ENCODE measurements around the gene BRAT1. TPM values are rescaled to one million over a fixed set of nuclear protein-coding genes. Genes with fewer than 3 reads are reported as not detected.

Gene BRAT1
- total and polyA plus RNA-seq, 8 donors = 22.5 to 41.4 (median 28.0) TPM

DNA sequence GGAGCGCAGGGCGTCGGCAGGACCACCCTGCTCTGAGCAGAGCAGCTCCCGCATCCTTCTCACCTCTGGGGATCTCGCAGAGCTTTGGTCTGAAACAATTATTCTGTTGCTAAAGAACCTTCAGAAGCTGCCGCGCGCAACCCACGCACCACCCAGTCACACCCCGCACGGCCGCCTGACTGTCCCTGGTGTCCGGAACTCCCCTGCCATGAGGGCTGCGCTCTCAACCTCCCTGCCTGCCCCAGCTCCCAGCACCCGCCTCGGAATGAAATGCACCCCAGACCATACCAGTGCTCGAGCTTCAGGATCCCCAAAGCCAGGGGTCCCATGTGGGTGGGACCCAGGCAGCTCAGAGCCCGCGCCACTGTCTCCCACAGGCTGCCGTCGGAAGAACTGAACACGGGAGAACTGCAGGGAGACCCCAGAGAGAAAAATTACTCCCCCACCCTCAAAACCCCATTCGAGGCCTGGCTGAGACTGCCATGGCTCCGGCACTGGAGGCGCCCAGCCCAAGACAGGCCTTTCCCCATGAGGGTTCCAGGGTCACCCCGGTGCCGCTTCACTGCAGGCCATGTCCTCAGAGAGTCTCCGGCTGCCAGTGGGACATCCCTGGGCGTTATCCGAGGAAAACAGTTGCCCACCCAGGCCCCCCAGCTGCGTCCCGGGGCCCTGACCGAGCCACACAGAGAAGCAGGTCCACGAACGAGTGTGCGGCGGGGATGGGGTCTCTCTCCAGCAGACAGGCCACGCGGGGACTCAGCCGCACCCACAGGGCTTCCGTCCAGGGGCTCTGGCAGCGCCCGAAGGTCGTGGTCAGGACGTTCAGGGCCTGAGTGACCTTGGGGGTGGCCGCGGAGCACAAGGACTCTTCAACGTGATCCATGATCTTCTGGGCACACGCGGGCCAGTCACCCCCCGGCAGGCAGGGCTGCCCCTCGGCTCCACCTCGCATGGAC, 12.1 kb downstream of the BRAT1 start:
- no peaks in the 10 kb centered on the region for H3K4me1 ChIP-seq
- intact Hi-C loops (cut with DNase I) = no loop called here
- TF ChIP-seq, protein P1, sequence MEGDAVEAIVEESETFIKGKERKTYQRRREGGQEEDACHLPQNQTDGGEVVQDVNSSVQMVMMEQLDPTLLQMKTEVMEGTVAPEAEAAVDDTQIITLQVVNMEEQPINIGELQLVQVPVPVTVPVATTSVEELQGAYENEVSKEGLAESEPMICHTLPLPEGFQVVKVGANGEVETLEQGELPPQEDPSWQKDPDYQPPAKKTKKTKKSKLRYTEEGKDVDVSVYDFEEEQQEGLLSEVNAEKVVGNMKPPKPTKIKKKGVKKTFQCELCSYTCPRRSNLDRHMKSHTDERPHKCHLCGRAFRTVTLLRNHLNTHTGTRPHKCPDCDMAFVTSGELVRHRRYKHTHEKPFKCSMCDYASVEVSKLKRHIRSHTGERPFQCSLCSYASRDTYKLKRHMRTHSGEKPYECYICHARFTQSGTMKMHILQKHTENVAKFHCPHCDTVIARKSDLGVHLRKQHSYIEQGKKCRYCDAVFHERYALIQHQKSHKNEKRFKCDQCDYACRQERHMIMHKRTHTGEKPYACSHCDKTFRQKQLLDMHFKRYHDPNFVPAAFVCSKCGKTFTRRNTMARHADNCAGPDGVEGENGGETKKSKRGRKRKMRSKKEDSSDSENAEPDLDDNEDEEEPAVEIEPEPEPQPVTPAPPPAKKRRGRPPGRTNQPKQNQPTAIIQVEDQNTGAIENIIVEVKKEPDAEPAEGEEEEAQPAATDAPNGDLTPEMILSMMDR (IDR thresholded peaks at IDR 0.05) = no peak
- no peak overlapping the region for H3K27ac ChIP-seq
- no peaks in the 10 kb centered on the region for H3K9me3 ChIP-seq
- H3K36me3 ChIP-seq = peaks cover 0 to 100% of the 10 kb centered on the region in 2 donors
- no peak overlapping the region for H3K4me3 ChIP-seq
- no peak for ATAC-seq
- no peaks in the 10 kb centered on the region for H3K27me3 ChIP-seq
- peak in 2 of 4 donors; percentile 29 to 78 for DNase-seq

DNA sequence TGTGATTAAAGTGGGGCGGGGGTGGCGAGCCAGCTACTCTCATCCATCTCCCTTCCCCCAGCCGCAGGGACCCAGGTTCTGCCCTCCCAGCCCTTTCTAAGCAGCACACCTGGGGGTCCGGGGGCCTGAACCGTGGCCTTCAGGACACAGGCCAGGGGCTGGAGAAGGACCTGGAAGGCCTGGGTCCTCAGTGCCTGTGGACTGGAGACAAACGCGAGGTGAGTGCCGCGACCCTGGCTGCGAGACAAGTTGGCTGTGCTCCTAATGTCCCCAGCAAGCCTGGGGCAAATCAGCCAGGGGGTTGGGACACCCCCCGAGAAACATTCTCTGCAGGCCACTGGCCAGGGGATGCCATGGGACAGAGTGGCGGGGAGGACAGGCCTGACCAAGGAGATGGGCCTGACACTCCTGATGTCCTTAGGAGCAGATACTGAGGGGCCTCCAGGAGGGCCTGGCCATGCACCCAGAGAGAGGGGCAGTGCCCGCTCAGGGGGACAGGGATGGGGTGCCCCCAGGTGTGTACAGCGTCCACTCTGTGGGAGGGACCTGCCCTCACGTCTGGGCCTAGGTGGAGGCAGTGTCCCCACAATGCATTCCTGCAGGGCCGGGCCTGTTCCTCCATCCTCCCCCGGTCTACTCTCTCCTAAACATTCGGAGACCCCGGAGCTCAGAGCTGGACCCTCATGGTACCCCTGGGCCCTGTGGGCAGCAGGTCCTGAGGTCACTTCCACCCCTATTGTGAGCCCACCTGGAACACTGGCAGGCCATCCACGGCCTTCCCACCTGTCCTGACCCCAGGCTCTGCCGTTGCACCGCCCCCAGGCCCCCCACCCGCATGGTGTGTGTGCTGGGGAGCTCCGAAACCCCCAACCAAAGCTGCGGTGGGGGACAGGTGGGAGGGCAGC, 13.1 kb downstream of the BRAT1 start:
- Histone ChIP-seq H3K4me3 (no peak overlapping the region), H3K9me3 (no peaks in the 10 kb centered on the region), H3K36me3 (peaks cover 0 to 97% of the 10 kb centered on the region in 2 donors), H3K4me1 (no peaks in the 10 kb centered on the region), H3K27me3 (no peaks in the 10 kb centered on the region), H3K27ac (no peak overlapping the region)
- intact Hi-C loops (cut with DNase I) = no loop called here
- TF ChIP-seq, protein P1 (IDR thresholded peaks at IDR 0.05) = no peak
- no peak for ATAC-seq
- peak in 2 of 4 donors; percentile 25 to 65 for DNase-seq

DNA sequence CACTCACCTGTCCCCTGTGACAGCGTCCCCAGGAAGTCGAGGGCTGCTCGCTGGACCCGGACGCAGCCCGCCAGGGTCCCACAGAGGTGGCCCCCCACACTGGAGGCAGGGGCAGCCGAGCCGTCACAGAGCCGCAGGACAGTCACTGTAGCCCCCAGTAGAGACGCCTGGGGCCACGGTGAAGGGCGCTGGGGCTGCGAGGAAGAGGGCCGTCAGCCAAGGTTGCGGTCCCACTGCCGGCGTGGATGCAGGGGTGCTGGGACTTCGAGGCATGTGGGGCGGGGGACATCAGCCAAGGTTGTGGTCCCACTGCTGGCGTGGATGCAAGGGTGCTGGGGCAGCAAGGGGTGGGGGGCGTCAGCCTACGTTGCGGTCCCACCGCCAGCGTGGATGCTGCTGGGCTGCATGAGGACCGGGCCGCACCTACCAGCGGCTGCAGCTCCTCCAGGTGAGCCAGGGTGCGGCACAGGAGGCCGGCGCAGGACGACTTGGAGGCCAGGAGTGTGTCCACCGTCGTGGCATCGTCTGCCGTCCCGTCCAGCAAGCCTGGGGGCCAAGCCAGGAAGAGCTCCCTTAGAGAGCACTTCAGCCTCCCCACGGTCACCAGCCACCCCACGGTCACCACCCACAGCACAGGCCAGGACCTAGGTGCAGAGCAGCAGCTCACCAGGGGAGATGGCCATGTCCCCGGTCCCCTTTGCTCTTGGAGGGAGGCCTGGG, 13.9 kb downstream of the BRAT1 start:
- TF ChIP-seq, protein P1 (IDR thresholded peaks at IDR 0.05) = no peak
- H3K4me3 ChIP-seq = no peak overlapping the region
- DNase-seq = peak in 2 of 4 donors; percentile 31 to 76
- no peaks in the 10 kb centered on the region for H3K27me3 ChIP-seq
- no peaks in the 10 kb centered on the region for H3K9me3 ChIP-seq
- intact Hi-C loops (cut with DNase I) = no loop called here
- peaks cover 0 to 89% of the 10 kb centered on the region in 2 donors for H3K36me3 ChIP-seq
- no peaks in the 10 kb centered on the region for H3K4me1 ChIP-seq
- no peak overlapping the region for H3K27ac ChIP-seq
- ATAC-seq = no peak

DNA sequence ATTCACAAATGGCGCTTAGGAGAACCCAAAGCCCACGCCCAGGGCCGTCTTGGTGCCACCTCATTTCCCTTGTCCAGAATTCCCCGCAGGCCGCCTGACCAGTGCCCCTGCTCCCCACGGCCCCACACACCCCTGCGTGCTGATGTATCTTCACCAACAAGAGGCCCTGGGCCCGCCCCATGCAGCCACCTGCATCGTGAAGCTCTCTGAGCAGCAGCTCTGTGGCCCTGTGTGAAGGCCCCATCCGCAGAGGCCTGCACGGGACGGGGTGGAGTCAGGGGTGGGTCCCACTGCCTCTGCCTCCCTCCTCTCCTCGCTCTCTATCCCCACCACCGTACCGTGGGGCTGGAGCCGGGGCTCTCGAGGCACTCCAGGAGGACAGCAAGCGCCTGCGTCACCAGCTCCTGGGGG, 14.7 kb downstream of the BRAT1 start:
- ATAC-seq = no peak
- DNase-seq = peak in 1 of 4 donors; percentile 77
- intact Hi-C loops (cut with DNase I) = no loop called here
- Histone ChIP-seq H3K27me3 (no peaks in the 10 kb centered on the region), H3K4me1 (no peaks in the 10 kb centered on the region), H3K36me3 (peaks cover 0 to 81% of the 10 kb centered on the region in 2 donors), H3K4me3 (no peak overlapping the region), H3K9me3 (no peaks in the 10 kb centered on the region), H3K27ac (no peak overlapping the region)
- TF ChIP-seq, protein P1 (IDR thresholded peaks at IDR 0.05) = no peak

All from left lung (tissue), 10 donors.